ENCODE measurements around the gene HHEX.

- TF ChIP-seq CTCF (IDR thresholded peaks at IDR 0.05) = no peak
- TF ChIP-seq ZFX (IDR thresholded peaks at IDR 0.05; ENCODE audit: borderline replicate concordance) = no peak
Observed at GRCh38 chr10:92641492-92641891, 48.3 kb upstream of the HHEX start.

Measured in 22Rv1 (cell line).